GM10248 (cell line): ENCODE data around the gene FAM149B1.
"Not testable (repeated sequence)": the region's sequence is repeated elsewhere in the genome, so short reads cannot be mapped to it uniquely, and the experiment has no call there.

Source experiments
- CTCF ChIA-PET: fragments of 300-600 bp; sonication (Branson Sonifier 250); formaldehyde crosslinking; extraction: SDS; loops from one replicate; lab custom pipeline; 2021; ENCODE audit warnings: antibody characterized with exemption; lab: Yijun Ruan, JAX
- POLR2A ChIA-PET: fragments of 350-650 bp; sonication (Branson Sonifier 250); formaldehyde crosslinking; extraction: SDS; loops from one replicate; lab custom pipeline; 2020; ENCODE audit warnings: antibody characterized with exemption; lab: Yijun Ruan, JAX
- DNase-seq: peaks from one replicate; pipeline ENCODE4 v3.0.0; 2012; ENCODE audit errors: extremely low spot score
- CTCF ChIP-seq: IDR thresholded peaks from 2 replicates; pipeline ENCODE4 v1.5.1; 2012; ENCODE audit warnings: mild to moderate bottlenecking, low read depth; ENCODE audit errors: extremely low read depth, missing control alignments, control extremely low read depth

FAM149B1 gene

GRCh38 chr10:73134727-73135126 is 33.2 kb upstream of the FAM149B1 start:
- CTCF ChIA-PET = interaction anchor here (1.1 to 1.9 kb wide), 3 partner anchors 9 to 96 kb away, joined by 3 to 5 read pairs (median 5); no protein-coding TSS in a partner anchor
- no peak for DNase-seq
- POLR2A ChIA-PET = interaction anchor here (0.7 to 2.0 kb wide), 2 partner anchors 38 to 46 kb away, joined by 3 to 11 read pairs; partner anchors contain the start of gene P4HA1
- no peak for TF ChIP-seq CTCF

GRCh38 chr10:73136627-73137026 is 31.3 kb upstream of the FAM149B1 start:
- ChIA-PET CTCF (interaction anchor here (1.3 to 2.3 kb wide), 3 partner anchors 23 to 41 kb away, joined by 4 to 13 read pairs (median 4); partner anchors contain the start of gene NUDT13), POLR2A (no interaction called here)
- TF ChIP-seq CTCF = no peak
- DNase-seq = no peak

GRCh38 chr10:73139251-73139650 is 28.7 kb upstream of the FAM149B1 start:
- ChIA-PET POLR2A (interaction anchor here (0.6 kb wide), 1 partner anchor 43 kb away, joined by 3 read pairs; no protein-coding TSS in a partner anchor), CTCF (interaction anchor here (1.2 to 2.5 kb wide), 6 partner anchors 10 to 29 kb away, joined by 4 to 9 read pairs (median 6); partner anchors contain the start of gene NUDT13)
- no peak for DNase-seq
- TF ChIP-seq CTCF = no peak

GRCh38 chr10:73141603-73142002 is 26.3 kb upstream of the FAM149B1 start:
- no peak for DNase-seq
- ChIA-PET POLR2A (no interaction called here), CTCF (no interaction called here)
- TF ChIP-seq CTCF = no peak

- POLR2A ChIA-PET = not testable (repeated sequence)
Measured at GRCh38 chr10:73150633-73151413, 17.1 kb upstream of the FAM149B1 start.

GRCh38 chr10:73152009-73152408 is 15.9 kb upstream of the FAM149B1 start:
- DNase-seq = no peak
- ChIA-PET POLR2A (no interaction called here), CTCF (interaction anchor here (1.3 to 2.6 kb wide), 3 partner anchors 10 to 55 kb away, joined by 3 to 6 read pairs (median 5); partner anchors contain the start of gene P4HA1)
- no peak for TF ChIP-seq CTCF

More at GRCh38 chr10:73150633-73151413, 17.1 kb upstream of the FAM149B1 start:
- not testable (repeated sequence) for DNase-seq
- CTCF ChIA-PET = interaction anchor here (1.3 to 2.6 kb wide), 3 partner anchors 12 to 54 kb away, joined by 3 to 6 read pairs (median 5); partner anchors contain the start of gene P4HA1

- no peak for DNase-seq
- TF ChIP-seq CTCF = no peak
- CTCF ChIA-PET = interaction anchor here (0.8 to 8.6 kb wide), 6 partner anchors 10 to 60 kb away, joined by 3 to 101 read pairs (median 6); partner anchors contain the start of genes ECD, FAM149B1 and P4HA1
- POLR2A ChIA-PET = no interaction called here
Measured at GRCh38 chr10:73156054-73156453, 11.9 kb upstream of the FAM149B1 start.
